Calu3 (cell line): ENCODE measurements around the gene LOXL1. TPM values are rescaled to one million over a fixed set of nuclear protein-coding genes. Genes with fewer than 3 reads are reported as not detected.

Experiments
- BruUV-seq: library from RNA; stranded (reverse); fragments of 400-500 nt; replicated peaks from 2 replicates; lab custom pipeline; 2021; lab: Mats Ljungman, UMichigan
- CTCF ChIA-PET: fragments of 300-600 bp; sonication (Branson Sonifier 250); formaldehyde crosslinking; loops from one replicate; lab custom pipeline; 2022; ENCODE audit warnings: antibody characterized with exemption; lab: Charles Lee
- DNase-seq: peaks from one replicate; pipeline ENCODE4 v3.0.0; 2022
- H3K27ac Mint-ChIP-seq: one replicate; pipeline ENCODE4 v1.8.0; 2022; ENCODE audit warnings: mixed read lengths; ENCODE audit not compliant: unreplicated experiment
- H3K27me3 Mint-ChIP-seq: one replicate; pipeline ENCODE4 v1.8.0; 2022; ENCODE audit warnings: mixed read lengths; ENCODE audit not compliant: unreplicated experiment
- H3K36me3 Mint-ChIP-seq: one replicate; pipeline ENCODE4 v1.8.0; 2022; ENCODE audit warnings: mild to moderate bottlenecking, moderate library complexity, mixed read lengths; ENCODE audit not compliant: insufficient read depth, unreplicated experiment
- H3K4me1 Mint-ChIP-seq: one replicate; pipeline ENCODE4 v1.8.0; 2022; ENCODE audit warnings: mild to moderate bottlenecking, low read depth, mixed read lengths; ENCODE audit not compliant: unreplicated experiment
- H3K4me3 Mint-ChIP-seq: one replicate; pipeline ENCODE4 v1.8.0; 2022; ENCODE audit warnings: mild to moderate bottlenecking, low read depth, moderate library complexity, mixed read lengths; ENCODE audit not compliant: unreplicated experiment
- H3K9me3 Mint-ChIP-seq: one replicate; pipeline ENCODE4 v1.8.0; 2022; ENCODE audit warnings: low read depth, mixed read lengths; ENCODE audit not compliant: unreplicated experiment
- intact Hi-C: fragments of 100-400 bp; cut with micrococcal nuclease; formaldehyde crosslinking; loops from one replicate; pipeline ENCODE4 v1.10.0; 2022; ENCODE audit not compliant: unreplicated experiment
- total RNA-seq: library from RNA; stranded (reverse); gene quantifications from 2 replicates; pipeline ENCODE4 v1.2.3, GENCODE V29; 2022
- TF ChIP-seq, protein P1 (sequence below): fragments of 200-600 bp; IDR thresholded peaks from one replicate; pipeline ENCODE4 v1.8.0; 2022; ENCODE audit warnings: antibody characterized with exemption; ENCODE audit not compliant: unreplicated experiment

Gene LOXL1
- total RNA-seq, 1 experiment from 2014 or later = 2.1 TPM

DNA sequence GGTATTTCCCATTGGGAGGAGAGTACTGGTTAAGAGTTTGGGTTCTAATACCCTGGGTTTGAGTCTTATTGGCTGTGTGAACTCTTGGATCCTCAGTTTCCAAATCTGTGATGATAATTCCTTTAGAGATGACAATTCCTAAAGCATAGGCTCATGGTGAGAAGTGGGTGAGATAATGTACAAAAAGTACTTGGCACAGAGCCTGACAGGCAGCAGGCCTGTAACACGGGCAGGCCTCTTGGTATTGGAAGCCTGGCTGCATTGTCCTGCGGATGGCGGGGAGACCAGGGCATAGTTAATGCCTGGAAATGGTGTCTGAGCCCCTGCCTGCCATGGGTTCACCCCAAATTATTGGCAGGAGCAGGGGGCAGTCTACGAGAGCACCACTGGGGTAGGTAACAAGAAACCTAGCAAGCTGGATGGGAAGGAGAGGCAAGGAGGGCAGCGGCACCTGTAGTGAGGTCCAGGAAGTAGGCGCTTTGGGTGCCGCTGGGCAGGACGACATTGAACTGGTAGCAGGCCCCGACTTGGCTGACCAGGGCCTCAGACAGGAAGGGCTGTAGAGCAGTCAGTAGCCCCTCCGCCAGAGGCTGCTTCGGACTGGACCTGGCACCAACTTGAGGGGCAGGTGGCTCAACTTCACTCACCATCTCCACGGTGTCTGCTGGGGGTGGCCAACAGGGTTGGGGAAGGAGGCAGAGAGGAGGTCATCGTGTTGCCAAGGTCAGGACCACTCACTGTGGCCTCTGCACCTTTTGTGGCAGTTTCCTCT is 58.1 kb downstream of the LOXL1 start:
- H3K4me3 Mint-ChIP-seq = no peak overlapping the region
- CTCF ChIA-PET = interaction anchor here (1.7 kb wide), 1 partner anchor 11 kb away, joined by 13 read pairs; no protein-coding TSS in a partner anchor
- DNase-seq = no peak
- H3K27me3 Mint-ChIP-seq = no peaks in the 10 kb centered on the region
- intact Hi-C loops = no loop called here
- TF ChIP-seq, protein P1, sequence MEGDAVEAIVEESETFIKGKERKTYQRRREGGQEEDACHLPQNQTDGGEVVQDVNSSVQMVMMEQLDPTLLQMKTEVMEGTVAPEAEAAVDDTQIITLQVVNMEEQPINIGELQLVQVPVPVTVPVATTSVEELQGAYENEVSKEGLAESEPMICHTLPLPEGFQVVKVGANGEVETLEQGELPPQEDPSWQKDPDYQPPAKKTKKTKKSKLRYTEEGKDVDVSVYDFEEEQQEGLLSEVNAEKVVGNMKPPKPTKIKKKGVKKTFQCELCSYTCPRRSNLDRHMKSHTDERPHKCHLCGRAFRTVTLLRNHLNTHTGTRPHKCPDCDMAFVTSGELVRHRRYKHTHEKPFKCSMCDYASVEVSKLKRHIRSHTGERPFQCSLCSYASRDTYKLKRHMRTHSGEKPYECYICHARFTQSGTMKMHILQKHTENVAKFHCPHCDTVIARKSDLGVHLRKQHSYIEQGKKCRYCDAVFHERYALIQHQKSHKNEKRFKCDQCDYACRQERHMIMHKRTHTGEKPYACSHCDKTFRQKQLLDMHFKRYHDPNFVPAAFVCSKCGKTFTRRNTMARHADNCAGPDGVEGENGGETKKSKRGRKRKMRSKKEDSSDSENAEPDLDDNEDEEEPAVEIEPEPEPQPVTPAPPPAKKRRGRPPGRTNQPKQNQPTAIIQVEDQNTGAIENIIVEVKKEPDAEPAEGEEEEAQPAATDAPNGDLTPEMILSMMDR = no peak
- no peaks in the 10 kb centered on the region for H3K9me3 Mint-ChIP-seq
- H3K36me3 Mint-ChIP-seq = peaks cover 33% of the 10 kb centered on the region
- no TSS peak for BruUV-seq
- H3K27ac Mint-ChIP-seq = peak overlapping the region; percentile 38
- H3K4me1 Mint-ChIP-seq = peaks cover 76% of the 10 kb centered on the region

GRCh38 chr15:73985101-73985873 is 59.0 kb downstream of the LOXL1 start:
- no peaks in the 10 kb centered on the region for H3K9me3 Mint-ChIP-seq
- CTCF ChIA-PET = interaction anchor here (0.6 to 2.0 kb wide), 2 partner anchors 12 to 16 kb away, joined by 3 to 6 read pairs; no protein-coding TSS in a partner anchor
- no peak overlapping the region for H3K27ac Mint-ChIP-seq
- DNase-seq = no peak
- BruUV-seq = no TSS peak
- H3K4me3 Mint-ChIP-seq = no peak overlapping the region
- TF ChIP-seq, protein P1 = no peak
- intact Hi-C loops = no loop called here
- peaks cover 37% of the 10 kb centered on the region for H3K36me3 Mint-ChIP-seq
- H3K4me1 Mint-ChIP-seq = peaks cover 84% of the 10 kb centered on the region
- H3K27me3 Mint-ChIP-seq = no peaks in the 10 kb centered on the region

GRCh38 chr15:73986055-73986775 is 60.0 kb downstream of the LOXL1 start:
- CTCF ChIA-PET = interaction anchor here (0.6 to 2.0 kb wide), 3 partner anchors 13 to 23 kb away, joined by 3 to 6 read pairs (median 4); no protein-coding TSS in a partner anchor
- no TSS peak for BruUV-seq
- DNase-seq = no peak
- intact Hi-C loops = no loop called here
- Mint-ChIP-seq H3K27ac (peak overlapping the region; percentile 86), H3K27me3 (no peaks in the 10 kb centered on the region), H3K4me1 (peaks cover 94% of the 10 kb centered on the region), H3K4me3 (no peak overlapping the region), H3K36me3 (peaks cover 45% of the 10 kb centered on the region), H3K9me3 (no peaks in the 10 kb centered on the region)
- TF ChIP-seq, protein P1 = no peak

DNA sequence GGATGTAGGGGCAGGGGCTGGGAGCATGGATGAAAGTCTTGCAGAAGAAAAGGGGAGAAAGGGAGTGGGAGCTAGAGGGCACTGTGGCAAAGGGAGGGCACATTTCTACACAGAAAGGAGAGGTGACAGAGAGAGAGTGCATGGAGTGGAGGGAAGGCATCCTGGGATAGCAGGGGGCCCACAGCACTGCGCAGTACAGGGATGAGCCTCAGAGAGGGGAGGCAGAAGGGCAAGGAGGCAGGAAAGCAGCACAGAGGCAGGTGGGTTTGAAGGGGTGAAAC is 60.5 kb downstream of the LOXL1 start:
- no peaks in the 10 kb centered on the region for H3K27me3 Mint-ChIP-seq
- CTCF ChIA-PET = interaction anchor here (1.4 to 2.0 kb wide), 2 partner anchors 10 to 14 kb away, joined by 4 to 6 read pairs; no protein-coding TSS in a partner anchor
- H3K9me3 Mint-ChIP-seq = no peaks in the 10 kb centered on the region
- no peak overlapping the region for H3K4me3 Mint-ChIP-seq
- H3K27ac Mint-ChIP-seq = peak overlapping the region; percentile 86
- no TSS peak for BruUV-seq
- peaks cover 50% of the 10 kb centered on the region for H3K36me3 Mint-ChIP-seq
- intact Hi-C loops = no loop called here
- TF ChIP-seq, protein P1 = no peak
- peaks cover 93% of the 10 kb centered on the region for H3K4me1 Mint-ChIP-seq
- DNase-seq = no peak
